PC-9 (cell line): Measurements from ENCODE around the gene CPA5. TPM values are rescaled to one million over a fixed set of nuclear protein-coding genes. Genes with fewer than 3 reads are reported as not detected.

Experiments
- BruUV-seq: library from RNA; stranded (reverse); fragments of 400-500 nt; replicated peaks from 2 replicates; lab custom pipeline; 2021; lab: Mats Ljungman, UMichigan
- CTCF ChIA-PET: fragments of 300-600 bp; sonication (Branson Sonifier 250); formaldehyde crosslinking; loops from one replicate; lab custom pipeline; 2022; ENCODE audit warnings: antibody characterized with exemption; lab: Charles Lee
- POLR2A ChIA-PET: fragments of 300-600 bp; sonication (Branson Sonifier 250); formaldehyde crosslinking; loops from one replicate; lab custom pipeline; 2022; ENCODE audit warnings: antibody characterized with exemption; ENCODE audit not compliant: unreplicated experiment; lab: Charles Lee
- DNase-seq, 2 experiments: peaks; one replicate each; pipeline versions ENCODE4 v3.0.0 to v3.0.0-alpha.2; 2015 to 2022; ENCODE audit warnings: mixed read lengths in 1 of 2
- H2AFZ ChIP-seq: fragments of 200-600 bp; sonication (generic); 2 replicates; pipeline ENCODE4 v1.8.1; 2017; ENCODE audit warnings: antibody characterized with exemption
- H3F3A ChIP-seq: fragments of 200-600 bp; sonication (generic); 2 replicates; pipeline ENCODE4 v1.8.1; 2017; ENCODE audit warnings: antibody characterized with exemption, mild to moderate bottlenecking, low read depth; ENCODE audit not compliant: insufficient read depth
- H3K27ac ChIP-seq: fragments of 200-600 bp; sonication (generic); 2 replicates; pipeline ENCODE4 v1.6.1; 2016; ENCODE audit warnings: mixed run types
- H3K27me3 ChIP-seq: fragments of 200-600 bp; sonication (generic); 2 replicates; pipeline ENCODE4 v1.6.1; 2016; ENCODE audit warnings: low read depth, mixed run types; ENCODE audit not compliant: insufficient read depth
- H3K36me3 ChIP-seq: fragments of 200-600 bp; sonication (generic); 2 replicates; pipeline ENCODE4 v1.6.1; 2016; ENCODE audit warnings: low read depth, mixed run types
- H3K4me1 ChIP-seq: fragments of 200-600 bp; sonication (generic); replicated peaks from 2 replicates; pipeline ENCODE4 v1.6.1; 2016; ENCODE audit warnings: mixed run types; ENCODE audit not compliant: insufficient read depth
- H3K4me2 ChIP-seq: fragments of 200-600 bp; sonication (generic); 2 replicates; pipeline ENCODE4 v1.6.1; 2017; ENCODE audit warnings: mixed run types
- H3K4me3 ChIP-seq: fragments of 200-600 bp; sonication (generic); 2 replicates; pipeline ENCODE4 v1.6.1; 2016; ENCODE audit warnings: mixed run types
- H3K79me2 ChIP-seq: fragments of 200-600 bp; sonication (generic); 2 replicates; pipeline ENCODE4 v1.6.1; 2017; ENCODE audit warnings: low read depth, mixed run types
- H3K9me2 ChIP-seq: fragments of 200-600 bp; sonication (generic); 2 replicates; pipeline ENCODE4 v1.8.1; 2017; ENCODE audit warnings: mild to moderate bottlenecking; ENCODE audit not compliant: insufficient read depth
- H3K9me3 ChIP-seq: fragments of 200-600 bp; sonication (generic); 2 replicates; pipeline ENCODE4 v1.8.1; 2016; ENCODE audit warnings: low read depth; ENCODE audit not compliant: insufficient read depth
- H4K20me1 ChIP-seq: fragments of 200-600 bp; sonication (generic); 2 replicates; pipeline ENCODE4 v1.8.1; 2017; ENCODE audit not compliant: insufficient read depth
- CTCF ChIP-seq: fragments of 200-600 bp; sonication (generic); conservative IDR thresholded peaks from 2 replicates; pipeline ENCODE4 v1.6.1; 2017; ENCODE audit warnings: mixed run types, antibody characterized with exemption, mild to moderate bottlenecking, moderate library complexity
- EZH2 ChIP-seq: fragments of 200-600 bp; sonication (generic); IDR thresholded peaks from 2 replicates; pipeline ENCODE4 v1.8.0; 2017; ENCODE audit warnings: antibody characterized with exemption, low read depth
- intact Hi-C: fragments of 100-400 bp; cut with micrococcal nuclease; formaldehyde crosslinking; loops from one replicate; pipeline ENCODE4 v1.10.0; 2022; ENCODE audit not compliant: unreplicated experiment
- total RNA-seq: library from RNA; stranded (reverse); gene quantifications from 2 replicates; pipeline ENCODE4 v1.2.3, GENCODE V29; 2021

The CPA5 gene
- total RNA-seq, 1 experiment from 2014 or later, result not detected

- CTCF ChIA-PET, result interaction anchor here (0.6 kb wide), 1 partner anchor 10 kb away, joined by 9 read pairs; no protein-coding TSS in a partner anchor
Observed at GRCh38 chr7:130387306-130387627, 42.7 kb downstream of the CPA5 start.

GRCh38 chr7:130387628-130388403, 43.2 kb downstream of the CPA5 start:
- H3K36me3 ChIP-seq, result no peaks in the 10 kb centered on the region
- intact Hi-C loops, result no loop called here
- H2AFZ ChIP-seq, result no peak overlapping the region
- H3K4me1 ChIP-seq, result no peaks in the 10 kb centered on the region
- H3K79me2 ChIP-seq, result no peaks in the 10 kb centered on the region
- DNase-seq, result no peak
- no peaks in the 10 kb centered on the region for H3K9me2 ChIP-seq
- no peak overlapping the region for H3K4me3 ChIP-seq
- no peaks in the 10 kb centered on the region for H4K20me1 ChIP-seq
- H3K27me3 ChIP-seq, result no peaks in the 10 kb centered on the region
- ChIA-PET CTCF (interaction anchor here (0.6 kb wide), 1 partner anchor 9 kb away, joined by 9 read pairs; no protein-coding TSS in a partner anchor), POLR2A (no interaction called here)
- TF ChIP-seq EZH2, result no peak
- TF ChIP-seq CTCF, result no peak
- BruUV-seq, result no TSS peak
- no peak overlapping the region for H3K27ac ChIP-seq
- H3K4me2 ChIP-seq, result no peak overlapping the region
- no peaks in the 10 kb centered on the region for H3K9me3 ChIP-seq
- H3F3A ChIP-seq, result no peaks in the 10 kb centered on the region

More at GRCh38 chr7:130387306-130387627, 42.7 kb downstream of the CPA5 start:
- DNase-seq, result no peak
- intact Hi-C loops, result no loop called here
- no peak for TF ChIP-seq CTCF
- TF ChIP-seq EZH2, result no peak
- H3F3A ChIP-seq, result no peaks in the 10 kb centered on the region
- no peaks in the 10 kb centered on the region for H3K9me3 ChIP-seq
- H3K27me3 ChIP-seq, result no peaks in the 10 kb centered on the region
- no peaks in the 10 kb centered on the region for H3K4me1 ChIP-seq
- H3K36me3 ChIP-seq, result no peaks in the 10 kb centered on the region
- no peak overlapping the region for H3K4me3 ChIP-seq
- no peak overlapping the region for H3K27ac ChIP-seq
- no peak overlapping the region for H3K4me2 ChIP-seq
- BruUV-seq, result no TSS peak
- H4K20me1 ChIP-seq, result no peaks in the 10 kb centered on the region
- POLR2A ChIA-PET, result no interaction called here
- no peaks in the 10 kb centered on the region for H3K79me2 ChIP-seq
- no peaks in the 10 kb centered on the region for H3K9me2 ChIP-seq
- H2AFZ ChIP-seq, result no peak overlapping the region

GRCh38 chr7:130388671-130389070, 44.1 kb downstream of the CPA5 start:
- no peaks in the 10 kb centered on the region for H3K4me1 ChIP-seq
- no peak overlapping the region for H3K27ac ChIP-seq
- H3K9me2 ChIP-seq, result no peaks in the 10 kb centered on the region
- no peaks in the 10 kb centered on the region for H3K79me2 ChIP-seq
- TF ChIP-seq CTCF, result no peak
- TF ChIP-seq EZH2, result no peak
- ChIA-PET POLR2A (no interaction called here), CTCF (no interaction called here)
- BruUV-seq, result no TSS peak
- no peaks in the 10 kb centered on the region for H3K27me3 ChIP-seq
- H3K4me3 ChIP-seq, result no peak overlapping the region
- no peaks in the 10 kb centered on the region for H3K36me3 ChIP-seq
- H3F3A ChIP-seq, result no peaks in the 10 kb centered on the region
- no peaks in the 10 kb centered on the region for H3K9me3 ChIP-seq
- DNase-seq, result no peak
- H4K20me1 ChIP-seq, result no peaks in the 10 kb centered on the region
- intact Hi-C loops, result no loop called here
- H3K4me2 ChIP-seq, result no peak overlapping the region
- H2AFZ ChIP-seq, result no peak overlapping the region
